AG04450 (cell line): Measurements from ENCODE around the gene TK1. TPM values are rescaled to one million over a fixed set of nuclear protein-coding genes. Genes with fewer than 3 reads are reported as not detected.

Source experiments
- CTCF ChIA-PET: fragments of 300-600, 350-600 bp; formaldehyde crosslinking; extraction: SDS; loops from one replicate; lab custom pipeline; 2022; ENCODE audit warnings: antibody characterized with exemption, inconsistent platforms; lab: Charles Lee
- POLR2A ChIA-PET: fragments of 350-600 bp; formaldehyde crosslinking; extraction: SDS; loops from one replicate; lab custom pipeline; 2021; ENCODE audit warnings: antibody characterized with exemption, inconsistent platforms; lab: Yijun Ruan, JAX
- DNase-seq: peaks from one replicate; pipeline ENCODE4 v3.0.0-alpha.2; 2011; ENCODE audit warnings: low read depth, low spot score
- H3K27ac ChIP-seq: one replicate; pipeline ENCODE4 v1.5.1; 2012; ENCODE audit warnings: low read depth, low read length, control low read depth
- H3K27me3 ChIP-seq: one replicate; pipeline ENCODE4 v1.6.0; 2012; ENCODE audit warnings: low read length; ENCODE audit not compliant: control insufficient read depth, insufficient read depth
- H3K4me3 ChIP-seq: 2 replicates; pipeline ENCODE4 v1.5.1; 2011; ENCODE audit warnings: mild to moderate bottlenecking, low read depth, low read length, control low read depth
- H3K9me3 ChIP-seq: 2 replicates; pipeline ENCODE4 v1.5.1; 2012; ENCODE audit warnings: low read length; ENCODE audit not compliant: control insufficient read depth, insufficient read depth
- polyA plus RNA-seq: library from polyadenylated mRNA; depleted of rRNA; stranded (reverse); fragments of >200 nt; gene quantifications from 2 replicates; pipeline ENCODE4 v1.2.3, GENCODE V29; 2011
- TF ChIP-seq, protein P1 (sequence below): IDR thresholded peaks from 2 replicates; pipeline ENCODE4 v1.5.1; 2011; ENCODE audit warnings: low read depth, low read length, control low read depth, inconsistent platforms

Gene TK1
- polyA plus RNA-seq, 1 experiment, result 27.1 TPM

DNA sequence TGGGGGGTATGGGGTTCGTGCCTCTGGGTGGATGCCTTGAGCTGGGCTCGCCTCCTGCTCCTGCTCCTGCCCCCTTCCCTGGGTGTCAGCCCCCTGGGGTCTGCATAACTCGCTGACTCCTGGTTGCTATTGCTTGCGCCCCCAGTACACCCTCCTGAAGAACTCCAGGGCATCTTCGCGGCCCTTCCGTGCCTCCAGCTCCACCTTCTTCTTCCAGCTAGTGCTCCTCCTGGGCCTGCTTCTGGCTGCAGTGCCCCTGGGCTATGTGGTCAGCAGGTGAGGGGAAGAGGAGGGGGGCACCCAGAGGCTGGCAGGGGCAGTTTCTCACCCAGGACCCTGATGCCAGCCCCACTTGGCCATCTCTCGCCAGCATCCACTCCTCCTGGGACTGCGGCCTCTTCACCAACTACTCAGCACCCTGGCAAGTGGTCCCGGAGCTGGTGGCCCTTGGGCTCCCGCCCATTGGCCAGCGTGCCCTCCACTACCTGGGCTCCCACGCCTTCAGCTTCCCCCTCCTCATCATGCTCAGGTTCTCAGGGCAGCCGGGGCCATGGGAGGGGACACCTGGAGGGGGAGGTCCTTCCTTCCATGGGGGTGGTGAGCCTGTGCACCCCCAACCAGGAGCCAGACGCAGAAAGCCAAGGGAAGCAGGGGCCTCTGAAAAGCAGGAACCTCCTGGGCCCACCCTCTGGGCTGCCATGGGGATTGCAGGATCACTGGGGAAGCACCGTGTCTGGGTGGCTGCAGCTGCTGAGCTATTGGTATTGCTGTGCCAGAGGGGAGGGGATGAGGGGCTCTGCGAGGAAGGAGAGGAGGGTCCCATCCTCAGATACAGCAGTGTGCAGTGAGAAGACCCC, 48.4 kb downstream of the TK1 start:
- Histone ChIP-seq H3K27ac (no peak overlapping the region), H3K4me3 (no peak overlapping the region), H3K9me3 (peaks cover 5% of the 10 kb centered on the region; the same call in 1 of the 2 replicates), H3K27me3 (peaks cover 15% of the 10 kb centered on the region)
- TF ChIP-seq, protein P1, sequence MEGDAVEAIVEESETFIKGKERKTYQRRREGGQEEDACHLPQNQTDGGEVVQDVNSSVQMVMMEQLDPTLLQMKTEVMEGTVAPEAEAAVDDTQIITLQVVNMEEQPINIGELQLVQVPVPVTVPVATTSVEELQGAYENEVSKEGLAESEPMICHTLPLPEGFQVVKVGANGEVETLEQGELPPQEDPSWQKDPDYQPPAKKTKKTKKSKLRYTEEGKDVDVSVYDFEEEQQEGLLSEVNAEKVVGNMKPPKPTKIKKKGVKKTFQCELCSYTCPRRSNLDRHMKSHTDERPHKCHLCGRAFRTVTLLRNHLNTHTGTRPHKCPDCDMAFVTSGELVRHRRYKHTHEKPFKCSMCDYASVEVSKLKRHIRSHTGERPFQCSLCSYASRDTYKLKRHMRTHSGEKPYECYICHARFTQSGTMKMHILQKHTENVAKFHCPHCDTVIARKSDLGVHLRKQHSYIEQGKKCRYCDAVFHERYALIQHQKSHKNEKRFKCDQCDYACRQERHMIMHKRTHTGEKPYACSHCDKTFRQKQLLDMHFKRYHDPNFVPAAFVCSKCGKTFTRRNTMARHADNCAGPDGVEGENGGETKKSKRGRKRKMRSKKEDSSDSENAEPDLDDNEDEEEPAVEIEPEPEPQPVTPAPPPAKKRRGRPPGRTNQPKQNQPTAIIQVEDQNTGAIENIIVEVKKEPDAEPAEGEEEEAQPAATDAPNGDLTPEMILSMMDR, result no peak
- ChIA-PET POLR2A (no interaction called here), CTCF (no interaction called here)
- DNase-seq, result no peak

- POLR2A ChIA-PET, result no interaction called here
- peaks cover 5% of the 10 kb centered on the region; the same call in 1 of the 2 replicates for H3K9me3 ChIP-seq
These were observed 49.3 kb downstream of the TK1 start for GRCh38 chr17:78137392-78138203.

DNA sequence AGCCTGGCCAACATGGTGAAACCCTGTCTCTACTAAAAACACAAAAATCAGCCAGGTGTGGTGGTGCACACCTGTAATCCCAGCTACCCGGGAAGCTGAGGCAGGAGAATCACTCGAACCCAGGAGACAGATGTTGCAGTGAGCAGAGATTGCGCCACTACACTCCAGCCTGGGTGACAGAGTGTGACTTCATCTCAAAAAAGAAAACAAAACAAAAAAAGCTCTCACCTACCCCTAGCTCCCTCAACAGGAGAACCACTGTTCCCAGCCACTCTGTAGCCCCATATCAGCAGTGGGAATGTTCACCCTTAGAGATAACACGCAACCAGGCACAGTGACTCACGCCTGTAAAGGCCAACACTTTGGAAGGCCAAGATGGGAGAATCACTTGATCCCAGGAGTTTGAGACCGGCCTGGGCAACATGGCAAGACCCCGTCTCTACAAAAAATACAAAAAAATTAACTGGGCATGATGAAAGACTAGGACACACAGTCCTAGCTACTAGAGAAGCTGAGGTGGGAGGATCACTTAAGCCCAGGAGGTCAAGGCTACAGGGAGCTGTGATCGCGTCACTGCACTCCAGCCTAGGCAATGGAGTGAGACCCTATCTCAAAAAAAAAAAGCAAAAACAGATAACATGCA, 50.9 kb downstream of the TK1 start:
- Histone ChIP-seq H3K4me3 (no peak overlapping the region), H3K27me3 (peaks cover 30% of the 10 kb centered on the region), H3K9me3 (peaks cover 9% of the 10 kb centered on the region; the same call in 1 of the 2 replicates), H3K27ac (no peak overlapping the region)
- ChIA-PET CTCF (interaction anchor here (0.6 to 0.7 kb wide), 2 partner anchors 42 to 116 kb away, joined by 3 to 4 read pairs; no protein-coding TSS in a partner anchor), POLR2A (no interaction called here)
- no peak for DNase-seq
- TF ChIP-seq, protein P1, result no peak

More at GRCh38 chr17:78137392-78138203, 49.3 kb downstream of the TK1 start:
- no peak overlapping the region for H3K4me3 ChIP-seq
- DNase-seq, result no peak
- no peak overlapping the region for H3K27ac ChIP-seq
- CTCF ChIA-PET, result interaction anchor here (0.6 kb wide), 1 partner anchor 1337 kb away, joined by 3 read pairs; no protein-coding TSS in a partner anchor
- TF ChIP-seq, protein P1, result peak; percentile 31
- H3K27me3 ChIP-seq, result peaks cover 19% of the 10 kb centered on the region

DNA sequence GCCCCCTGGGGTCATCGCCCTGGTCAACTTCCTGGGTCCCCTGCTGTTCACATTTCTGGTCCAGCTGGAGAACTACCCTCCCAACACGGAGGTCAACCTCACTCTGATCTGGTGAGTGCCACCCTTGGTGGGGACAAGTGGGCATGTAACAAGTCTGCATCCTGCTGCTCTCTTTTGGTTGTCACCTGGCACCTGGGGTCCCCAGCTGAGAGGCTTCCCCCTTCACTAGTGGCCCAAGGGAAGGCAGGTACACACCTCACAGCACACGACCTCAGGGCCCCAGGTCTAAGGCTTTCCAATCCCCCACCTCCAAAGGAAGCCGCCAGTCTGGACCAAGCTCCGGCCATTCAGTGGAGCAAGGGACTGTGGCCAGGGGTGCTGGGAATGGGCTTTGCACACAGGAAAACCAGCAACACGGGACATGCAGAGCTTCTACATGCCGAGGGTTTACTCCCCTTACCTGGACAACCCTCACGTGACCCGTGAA, 51.9 kb downstream of the TK1 start:
- H3K27me3 ChIP-seq, result peaks cover 35% of the 10 kb centered on the region
- H3K27ac ChIP-seq, result no peak overlapping the region
- ChIA-PET CTCF (interaction anchor here (0.9 kb wide), 2 partner anchors 115 to 116 kb away, joined by 3 read pairs; no protein-coding TSS in a partner anchor), POLR2A (no interaction called here)
- TF ChIP-seq, protein P1, result no peak
- H3K4me3 ChIP-seq, result no peak overlapping the region
- peaks cover 4% of the 10 kb centered on the region; the same call in 1 of the 2 replicates for H3K9me3 ChIP-seq
- DNase-seq, result no peak
